Lung (tissue), 12 donors: ENCODE data around the gene CLASP1. TPM values are rescaled to one million over a fixed set of nuclear protein-coding genes. Genes with fewer than 3 reads are reported as not detected.
"Not testable (repeated sequence)": the region's sequence is repeated elsewhere in the genome, so short reads cannot be mapped to it uniquely, and the experiment has no call there.

Source experiments
- ATAC-seq: fragments of 200-7000 bp; cut with Tn5 transposase; one replicate; pipeline ENCODE4 v1.9.1; 2020; ENCODE audit warnings: moderate number of reproducible peaks; ENCODE audit not compliant: insufficient read depth, low FRiP score
- DNase-seq, 3 donors: peaks; one replicate each; pipeline ENCODE4 v3.0.0-alpha.2; 2013 to 2017
- H3K27ac ChIP-seq, 2 donors: one replicate each; pipeline ENCODE4 v1.5.1; 2013; ENCODE audit warnings: mild to moderate bottlenecking in 2 of 2, moderate library complexity in 2 of 2, control low read depth in 1 of 2, inconsistent platforms in 1 of 2, low read depth in 1 of 2, low read length in 1 of 2
- H3K27me3 ChIP-seq, 3 donors: one replicate each; pipeline ENCODE4 v1.5.1; 2013; ENCODE audit warnings: low read length in 2 of 3; ENCODE audit not compliant: control insufficient read depth in 3 of 3, insufficient read depth in 3 of 3
- H3K36me3 ChIP-seq, 4 donors: one replicate each; pipeline ENCODE4 v1.5.1; 2013; ENCODE audit warnings: low read length in 4 of 4, mild to moderate bottlenecking in 1 of 4, moderate library complexity in 1 of 4; ENCODE audit not compliant: control insufficient read depth in 4 of 4, insufficient read depth in 4 of 4
- H3K4me1 ChIP-seq, 5 donors: one replicate each; pipeline ENCODE4 v1.5.1; 2013; ENCODE audit warnings: low read length in 5 of 5, mild to moderate bottlenecking in 2 of 5, moderate library complexity in 1 of 5; ENCODE audit not compliant: control insufficient read depth in 5 of 5, insufficient read depth in 5 of 5
- H3K4me3 ChIP-seq: one replicate; pipeline ENCODE4 v1.5.1; 2013; ENCODE audit warnings: mild to moderate bottlenecking, control low read depth, moderate library complexity
- H3K9ac ChIP-seq, 2 donors: one replicate each; pipeline ENCODE4 v1.5.1; 2013; ENCODE audit warnings: low read length in 2 of 2, control low read depth in 1 of 2; ENCODE audit not compliant: insufficient read depth in 1 of 2
- H3K9me3 ChIP-seq, 4 donors: one replicate each; pipeline ENCODE4 v1.5.1; 2013; ENCODE audit warnings: low read length in 3 of 4, mild to moderate bottlenecking in 1 of 4, moderate library complexity in 1 of 4; ENCODE audit not compliant: control insufficient read depth in 4 of 4, insufficient read depth in 3 of 4
- whole genome bisulfite sequencing, 2 donors: extraction: QIAGEN DNeasy Blood & Tissue Kit; methylation state at CpG; one replicate each; pipeline ENCODE4 v1.1.7; 2013; 5-methylcytosine and 5-hydroxymethylcytosine counted together
- polyA plus RNA-seq, 2 donors: library from polyadenylated mRNA; stranded (reverse); fragments of 200-250 nt; gene quantifications; one replicate each; pipeline ENCODE4 v1.2.1, GENCODE V29; 2013
- total RNA-seq, 2 donors: library from RNA; depleted of rRNA in 1 of 2; stranded (reverse); fragments of >200 nt in 1 of 2; gene quantifications; one replicate each; pipeline ENCODE4 v1.2.1, GENCODE V29; 2014 to 2021
- TF ChIP-seq, protein P1 (sequence below): IDR thresholded peaks from 2 replicates; pipeline ENCODE4 v1.5.1; 2012; ENCODE audit warnings: mild to moderate bottlenecking; ENCODE audit errors: control extremely low read depth, extremely low read depth
- donor health status: control.
- donor health status: control.
- donor health status: Bipolar disorder and iron deficiency.
- donor health status: healthy.
- donor health status: DM: yes; HTN: yes; CAD: no.

CLASP1 gene
- total and polyA plus RNA-seq, 4 donors = 7.4 to 128 (median 30.6) TPM

DNA sequence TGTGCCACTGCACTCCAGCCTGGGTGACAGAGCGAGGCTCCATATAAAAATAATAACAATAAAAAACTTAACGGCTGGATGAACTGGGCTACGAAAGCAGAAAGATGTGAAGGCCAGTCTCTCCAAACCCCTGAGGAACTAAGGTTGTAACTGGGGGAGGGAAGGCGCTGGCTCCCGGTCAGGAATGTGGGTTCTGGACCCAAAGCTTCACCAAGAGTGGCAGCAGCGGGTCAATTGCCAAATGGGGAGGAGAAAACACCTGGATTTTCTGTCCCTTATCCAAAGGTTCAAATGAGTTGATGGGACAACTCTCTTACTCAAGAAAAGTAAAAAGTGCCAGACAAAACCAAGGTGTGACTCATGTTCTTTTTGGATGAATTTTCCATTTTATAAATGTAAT is 304.2 kb downstream of the CLASP1 start:
- H3K4me1 ChIP-seq = no peaks in the 10 kb centered on the region
- H3K27me3 ChIP-seq = no peaks in the 10 kb centered on the region
- no peaks in the 10 kb centered on the region for H3K9me3 ChIP-seq
- DNase-seq (no peak), ATAC-seq (no peak)
- no peak overlapping the region for H3K4me3 ChIP-seq
- 97 to 99% methylated on average over 6 of the region's 6 CpGs for WGBS, 2 donors
- H3K36me3 ChIP-seq = peaks cover 32 to 55% (median 52%) of the 10 kb centered on the region in 4 donors
- H3K27ac ChIP-seq = no peak overlapping the region
- no peak overlapping the region for H3K9ac ChIP-seq
- TF ChIP-seq, protein P1, sequence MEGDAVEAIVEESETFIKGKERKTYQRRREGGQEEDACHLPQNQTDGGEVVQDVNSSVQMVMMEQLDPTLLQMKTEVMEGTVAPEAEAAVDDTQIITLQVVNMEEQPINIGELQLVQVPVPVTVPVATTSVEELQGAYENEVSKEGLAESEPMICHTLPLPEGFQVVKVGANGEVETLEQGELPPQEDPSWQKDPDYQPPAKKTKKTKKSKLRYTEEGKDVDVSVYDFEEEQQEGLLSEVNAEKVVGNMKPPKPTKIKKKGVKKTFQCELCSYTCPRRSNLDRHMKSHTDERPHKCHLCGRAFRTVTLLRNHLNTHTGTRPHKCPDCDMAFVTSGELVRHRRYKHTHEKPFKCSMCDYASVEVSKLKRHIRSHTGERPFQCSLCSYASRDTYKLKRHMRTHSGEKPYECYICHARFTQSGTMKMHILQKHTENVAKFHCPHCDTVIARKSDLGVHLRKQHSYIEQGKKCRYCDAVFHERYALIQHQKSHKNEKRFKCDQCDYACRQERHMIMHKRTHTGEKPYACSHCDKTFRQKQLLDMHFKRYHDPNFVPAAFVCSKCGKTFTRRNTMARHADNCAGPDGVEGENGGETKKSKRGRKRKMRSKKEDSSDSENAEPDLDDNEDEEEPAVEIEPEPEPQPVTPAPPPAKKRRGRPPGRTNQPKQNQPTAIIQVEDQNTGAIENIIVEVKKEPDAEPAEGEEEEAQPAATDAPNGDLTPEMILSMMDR = no peak

DNA sequence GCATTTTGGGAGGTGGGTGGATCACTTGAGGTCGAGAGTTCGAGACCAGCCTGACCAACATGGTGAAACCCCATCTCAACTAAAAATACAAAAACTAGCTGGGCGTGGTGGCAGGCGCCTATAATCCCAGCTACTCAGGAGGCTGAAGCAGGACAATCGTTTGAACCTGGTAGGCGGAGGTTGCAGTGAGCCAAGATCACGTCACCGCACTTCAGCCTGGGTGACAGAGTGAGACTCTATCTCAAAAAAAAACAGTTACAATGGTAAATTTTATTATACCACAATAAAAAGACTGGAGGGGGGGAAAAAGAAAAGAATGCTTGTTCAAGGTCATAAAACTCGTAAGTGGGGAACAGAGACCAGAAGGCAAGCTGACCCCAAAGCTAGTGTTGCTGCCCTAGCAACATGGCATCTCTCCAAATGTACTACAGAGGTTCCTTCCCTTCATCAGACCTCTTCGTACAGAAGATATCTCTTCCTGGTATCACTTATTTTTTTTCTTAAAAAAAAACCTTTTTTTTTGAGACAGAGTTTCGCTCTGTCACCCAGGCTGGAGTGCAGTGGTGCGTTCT is 305.3 kb downstream of the CLASP1 start:
- not testable (repeated sequence) for H3K27ac ChIP-seq, H3K27me3 ChIP-seq, H3K4me3 ChIP-seq, H3K9ac ChIP-seq, H3K4me1 ChIP-seq, H3K9me3 ChIP-seq, DNase-seq, ATAC-seq
- peaks cover 29 to 55% (median 49%) of the 10 kb centered on the region in 4 donors for H3K36me3 ChIP-seq
- WGBS, 2 donors = 95 to 96% methylated on average over 12 of the region's 12 CpGs

DNA sequence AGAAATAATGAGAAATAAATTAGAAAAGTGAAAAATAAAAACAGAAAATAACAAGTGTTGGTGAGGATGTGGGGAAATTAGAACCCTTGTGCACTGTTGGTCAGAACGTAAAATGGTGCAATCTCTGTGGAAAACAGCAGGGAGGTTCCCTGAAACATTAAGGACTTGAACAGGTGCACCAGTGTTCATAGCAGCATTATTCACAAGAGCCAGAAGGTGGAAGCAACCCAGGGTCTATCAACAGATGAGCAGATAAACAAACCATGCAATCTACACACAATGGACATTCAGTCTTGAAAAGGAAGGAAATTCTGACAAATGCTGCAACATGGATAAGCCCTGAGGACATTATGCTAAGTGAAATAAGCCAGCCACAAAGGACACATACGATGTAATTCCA is 306.1 kb downstream of the CLASP1 start:
- H3K4me3 ChIP-seq = no peak overlapping the region
- no peaks in the 10 kb centered on the region for H3K27me3 ChIP-seq
- H3K36me3 ChIP-seq = peaks cover 29 to 50% (median 45%) of the 10 kb centered on the region in 4 donors
- DNase-seq (no peak), ATAC-seq (no peak)
- H3K9ac ChIP-seq = no peak overlapping the region
- TF ChIP-seq, protein P1 = no peak
- WGBS, 2 donors = 76 to 80% methylated on average over 2 of the region's 2 CpGs
- no peaks in the 10 kb centered on the region for H3K4me1 ChIP-seq
- no peaks in the 10 kb centered on the region for H3K9me3 ChIP-seq
- no peak overlapping the region for H3K27ac ChIP-seq

DNA sequence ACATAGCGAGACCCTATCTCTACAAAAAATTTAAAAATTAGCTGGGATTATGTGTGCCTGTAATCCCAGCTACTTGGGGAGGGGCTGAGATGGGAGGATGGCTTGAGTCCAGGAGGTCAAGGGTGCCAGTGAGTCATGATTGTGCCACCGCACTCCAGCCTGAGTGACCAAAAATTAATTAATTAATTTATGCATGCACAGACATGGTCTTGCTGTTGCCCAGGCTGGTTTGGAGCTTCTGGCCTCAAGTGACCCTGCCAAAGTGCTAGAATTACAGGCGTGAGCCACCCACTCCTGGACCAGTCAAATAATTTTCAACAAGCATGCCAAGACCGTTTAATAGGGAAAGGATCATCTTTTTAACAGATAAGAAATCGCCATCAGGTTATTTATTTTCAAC is 306.5 kb downstream of the CLASP1 start:
- no peak overlapping the region for H3K9ac ChIP-seq
- ATAC-seq (no peak), DNase-seq (no peak)
- peaks cover 25 to 47% (median 41%) of the 10 kb centered on the region in 4 donors for H3K36me3 ChIP-seq
- no peaks in the 10 kb centered on the region for H3K9me3 ChIP-seq
- H3K27me3 ChIP-seq = no peaks in the 10 kb centered on the region
- no peak overlapping the region for H3K4me3 ChIP-seq
- TF ChIP-seq, protein P1 = no peak
- 73 to 91% methylated on average over 5 of the region's 5 CpGs for WGBS, 2 donors
- no peak overlapping the region for H3K27ac ChIP-seq
- no peaks in the 10 kb centered on the region for H3K4me1 ChIP-seq
